Prostate gland (tissue), 2 donors: ENCODE measurements around the gene BAG5.

ENCODE experiments used
- POLR2AphosphoS5 ChIP-seq: sonication (generic); formaldehyde crosslinking; IDR thresholded peaks from one replicate; pipeline ENCODE4 v1.6.1; 2017; ENCODE audit warnings: antibody characterized with exemption
- TF ChIP-seq, protein P1 (sequence below), 4 experiments: fragments of 200-600 bp in 2 of 4; fragments of 450-650 bp in 2 of 4; sonication (generic) in 2 of 4; IDR thresholded peaks; 1 replicate in 3 of 4; 2 replicates in 1 of 4; pipeline ENCODE4 v1.5.1; 2016 to 2019; ENCODE audit warnings: antibody characterized with exemption in 4 of 4, mild to moderate bottlenecking in 2 of 4, moderate library complexity in 2 of 4

DNA sequence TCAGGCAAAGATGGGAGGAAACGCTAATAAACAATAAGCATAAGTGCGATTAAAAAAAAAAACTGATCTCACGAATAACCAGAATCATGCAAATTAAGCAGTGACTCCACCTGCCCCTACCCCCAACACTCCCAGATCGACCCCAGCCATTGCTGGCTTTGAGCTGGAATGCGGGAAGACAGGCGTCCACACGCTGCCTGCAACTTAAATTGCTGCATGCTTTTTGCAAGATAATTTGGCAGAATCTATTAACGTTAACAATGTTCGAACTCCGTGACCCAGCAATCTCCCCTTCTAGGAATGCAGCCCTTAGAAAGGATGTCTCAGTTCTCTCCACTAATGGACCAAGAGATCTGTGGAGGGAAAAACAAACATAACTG is 38.9 kb downstream of the BAG5 start:
- TF ChIP-seq, protein P1, sequence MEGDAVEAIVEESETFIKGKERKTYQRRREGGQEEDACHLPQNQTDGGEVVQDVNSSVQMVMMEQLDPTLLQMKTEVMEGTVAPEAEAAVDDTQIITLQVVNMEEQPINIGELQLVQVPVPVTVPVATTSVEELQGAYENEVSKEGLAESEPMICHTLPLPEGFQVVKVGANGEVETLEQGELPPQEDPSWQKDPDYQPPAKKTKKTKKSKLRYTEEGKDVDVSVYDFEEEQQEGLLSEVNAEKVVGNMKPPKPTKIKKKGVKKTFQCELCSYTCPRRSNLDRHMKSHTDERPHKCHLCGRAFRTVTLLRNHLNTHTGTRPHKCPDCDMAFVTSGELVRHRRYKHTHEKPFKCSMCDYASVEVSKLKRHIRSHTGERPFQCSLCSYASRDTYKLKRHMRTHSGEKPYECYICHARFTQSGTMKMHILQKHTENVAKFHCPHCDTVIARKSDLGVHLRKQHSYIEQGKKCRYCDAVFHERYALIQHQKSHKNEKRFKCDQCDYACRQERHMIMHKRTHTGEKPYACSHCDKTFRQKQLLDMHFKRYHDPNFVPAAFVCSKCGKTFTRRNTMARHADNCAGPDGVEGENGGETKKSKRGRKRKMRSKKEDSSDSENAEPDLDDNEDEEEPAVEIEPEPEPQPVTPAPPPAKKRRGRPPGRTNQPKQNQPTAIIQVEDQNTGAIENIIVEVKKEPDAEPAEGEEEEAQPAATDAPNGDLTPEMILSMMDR (IDR thresholded peaks at IDR 0.05) = no peak
- TF ChIP-seq POLR2AphosphoS5 = no peak
